HCT116 (cell line): ENCODE measurements around the gene NR1I3.

Experiments used
- CEBPB ChIP-seq: IDR thresholded peaks from 2 replicates; pipeline ENCODE4 v1.6.1; 2012; ENCODE audit warnings: low read depth
- CTCF ChIP-seq, 3 experiments: fragments of 200-600 bp in 1 of 3; sonication (generic) in 1 of 3; IDR thresholded peaks in 2 of 3; conservative IDR thresholded peaks in 1 of 3; 2 replicates each; pipeline ENCODE4 v1.5.1; 2012 to 2017; ENCODE audit warnings: low read depth in 2 of 3, low read length in 2 of 3, antibody characterized with exemption in 1 of 3, borderline replicate concordance in 1 of 3, control low read depth in 1 of 3, mild to moderate bottlenecking in 1 of 3, mixed read lengths in 1 of 3, mixed run types in 1 of 3, moderate library complexity in 1 of 3; ENCODE audit not compliant: insufficient read depth in 1 of 3
- EGR1 ChIP-seq: IDR thresholded peaks from 2 replicates; pipeline ENCODE4 v1.6.1; 2012; ENCODE audit warnings: low read depth
- EZH2 ChIP-seq: fragments of 200-600 bp; sonication (generic); IDR thresholded peaks from 2 replicates; pipeline ENCODE4 v1.6.1; 2017; ENCODE audit warnings: antibody characterized with exemption, mixed run types
- EZH2phosphoT487 ChIP-seq: fragments of 200-600 bp; IDR thresholded peaks from 2 replicates; pipeline ENCODE4 v1.6.1; 2018; ENCODE audit warnings: antibody characterized with exemption, borderline replicate concordance
- MAX ChIP-seq: IDR thresholded peaks from 2 replicates; pipeline ENCODE4 v1.6.1; 2012
- POLR2A ChIP-seq: IDR thresholded peaks from 2 replicates; pipeline ENCODE4 v1.7.0; 2011; ENCODE audit warnings: borderline replicate concordance; ENCODE audit not compliant: insufficient read depth, insufficient read length; ENCODE audit errors: extremely low read depth
- RAD21 ChIP-seq: IDR thresholded peaks from 2 replicates; pipeline ENCODE4 v1.6.1; 2012; ENCODE audit warnings: low read depth, mild to moderate bottlenecking
- REST ChIP-seq: IDR thresholded peaks from 2 replicates; pipeline ENCODE4 v1.6.1; 2012; ENCODE audit warnings: low read depth
- SIN3A ChIP-seq: IDR thresholded peaks from 2 replicates; pipeline ENCODE4 v1.6.1; 2012; ENCODE audit warnings: low read depth
- SP1 ChIP-seq: IDR thresholded peaks from 2 replicates; pipeline ENCODE4 v1.6.1; 2012; ENCODE audit warnings: low read depth
- ZFX ChIP-seq: fragments of 450-650 bp; IDR thresholded peaks from 2 replicates; pipeline ENCODE4 v1.6.1; 2017
- ZNF274 ChIP-seq: fragments of 200-500 bp; sonication (Bioruptor generic); IDR thresholded peaks from 2 replicates; pipeline ENCODE4 v1.6.1; 2014; ENCODE audit warnings: mild to moderate bottlenecking, low read depth, low read length, inconsistent platforms

- TF ChIP-seq SP1 = no peak
- no peak for TF ChIP-seq CTCF (IDR thresholded peaks at IDR 0.05 in 2 of 3, conservative IDR thresholded peaks at IDR 0.05 in 1 of 3; ENCODE audit: borderline replicate concordance in 1 of 3, insufficient read depth in 1 of 3, low read depth in 2 of 3, low read length in 2 of 3)
- TF ChIP-seq MAX = no peak
- TF ChIP-seq EZH2phosphoT487 = no peak
- TF ChIP-seq SIN3A = no peak
- TF ChIP-seq CEBPB = no peak
- TF ChIP-seq ZNF274 = no peak
- TF ChIP-seq RAD21 = no peak
- TF ChIP-seq POLR2A = no peak
- no peak for TF ChIP-seq REST
- no peak for TF ChIP-seq EGR1
- no peak for TF ChIP-seq ZFX
- TF ChIP-seq EZH2 = no peak
Measured at GRCh38 chr1:161200992-161201835, 36.8 kb downstream of the NR1I3 start.
